Skeletal muscle satellite cell (primary cell): ENCODE data around the gene CUX1.

Experiments
- H3K27me3 ChIP-seq: 2 replicates; pipeline ENCODE4 v1.7.0; 2013; ENCODE audit warnings: low read length; ENCODE audit not compliant: control insufficient read depth, insufficient read depth
- H3K36me3 ChIP-seq: 2 replicates; pipeline ENCODE4 v1.7.0; 2013; ENCODE audit warnings: mild to moderate bottlenecking, control low read depth, low read length; ENCODE audit not compliant: insufficient read depth
- H3K4me1 ChIP-seq: 2 replicates; pipeline ENCODE4 v1.7.0; 2013; ENCODE audit warnings: low read length; ENCODE audit not compliant: control insufficient read depth, insufficient read depth
- H3K4me2 ChIP-seq: 2 replicates; pipeline ENCODE4 v1.7.0; 2013; ENCODE audit warnings: mild to moderate bottlenecking, low read length
- H3K4me3 ChIP-seq: 2 replicates; pipeline ENCODE4 v1.7.0; 2013; ENCODE audit warnings: low read length
- H3K9ac ChIP-seq: 2 replicates; pipeline ENCODE4 v1.7.0; 2013; ENCODE audit warnings: mild to moderate bottlenecking, low read depth, low read length, moderate library complexity
- H3K9me3 ChIP-seq: replicated peaks from 2 replicates; pipeline ENCODE4 v1.7.0; 2013; ENCODE audit warnings: mild to moderate bottlenecking, control low read depth, low read length

The CUX1 gene

GRCh38 chr7:102271158-102271798 is 453.9 kb downstream of the CUX1 start:
- peaks cover 20% of the 10 kb centered on the region for H3K4me1 ChIP-seq
- H3K4me3 ChIP-seq = no peak overlapping the region
- no peaks in the 10 kb centered on the region for H3K9me3 ChIP-seq
- H3K9ac ChIP-seq = no peak overlapping the region
- H3K4me2 ChIP-seq = no peak overlapping the region
- H3K36me3 ChIP-seq = no peaks in the 10 kb centered on the region
- H3K27me3 ChIP-seq = no peaks in the 10 kb centered on the region

- Histone ChIP-seq H3K36me3 (no peaks in the 10 kb centered on the region), H3K4me3 (no peak overlapping the region), H3K4me1 (peaks cover 20% of the 10 kb centered on the region), H3K27me3 (no peaks in the 10 kb centered on the region), H3K9me3 (no peaks in the 10 kb centered on the region), H3K9ac (no peak overlapping the region), H3K4me2 (peak overlapping the region; percentile 65)
Measured at GRCh38 chr7:102272075-102272916, 454.9 kb downstream of the CUX1 start.

GRCh38 chr7:102272917-102273748 is 455.7 kb downstream of the CUX1 start:
- Histone ChIP-seq H3K9me3 (no peaks in the 10 kb centered on the region), H3K4me1 (peaks cover 20% of the 10 kb centered on the region), H3K4me3 (no peak overlapping the region), H3K36me3 (no peaks in the 10 kb centered on the region), H3K27me3 (no peaks in the 10 kb centered on the region), H3K4me2 (no peak overlapping the region), H3K9ac (no peak overlapping the region)

- Histone ChIP-seq H3K4me2 (no peak overlapping the region), H3K9me3 (no peaks in the 10 kb centered on the region), H3K4me3 (no peak overlapping the region), H3K9ac (no peak overlapping the region), H3K4me1 (peaks cover 20% of the 10 kb centered on the region), H3K36me3 (no peaks in the 10 kb centered on the region), H3K27me3 (no peaks in the 10 kb centered on the region)
Measured at GRCh38 chr7:102273749-102274712, 456.6 kb downstream of the CUX1 start.

GRCh38 chr7:102275123-102275703 is 457.8 kb downstream of the CUX1 start:
- Histone ChIP-seq H3K4me1 (peaks cover 20% of the 10 kb centered on the region), H3K9ac (no peak overlapping the region), H3K9me3 (no peaks in the 10 kb centered on the region), H3K36me3 (no peaks in the 10 kb centered on the region), H3K4me3 (no peak overlapping the region), H3K4me2 (no peak overlapping the region), H3K27me3 (no peaks in the 10 kb centered on the region)

- H3K4me3 ChIP-seq = no peak overlapping the region
- H3K27me3 ChIP-seq = no peaks in the 10 kb centered on the region
- H3K4me1 ChIP-seq = peaks cover 8% of the 10 kb centered on the region
- H3K36me3 ChIP-seq = no peaks in the 10 kb centered on the region
- no peak overlapping the region for H3K4me2 ChIP-seq
- no peak overlapping the region for H3K9ac ChIP-seq
- no peaks in the 10 kb centered on the region for H3K9me3 ChIP-seq
Measured at GRCh38 chr7:102277901-102278300, 460.5 kb downstream of the CUX1 start.

- Histone ChIP-seq H3K27me3 (no peaks in the 10 kb centered on the region), H3K4me2 (no peak overlapping the region), H3K9me3 (no peaks in the 10 kb centered on the region), H3K36me3 (no peaks in the 10 kb centered on the region), H3K4me3 (no peak overlapping the region), H3K4me1 (peaks cover 4% of the 10 kb centered on the region), H3K9ac (no peak overlapping the region)
Measured at GRCh38 chr7:102279537-102280400, 462.3 kb downstream of the CUX1 start.

- Histone ChIP-seq H3K9me3 (no peaks in the 10 kb centered on the region), H3K27me3 (no peaks in the 10 kb centered on the region), H3K36me3 (no peaks in the 10 kb centered on the region), H3K4me3 (no peak overlapping the region), H3K4me1 (peaks cover 12% of the 10 kb centered on the region), H3K4me2 (no peak overlapping the region), H3K9ac (no peak overlapping the region)
Measured at GRCh38 chr7:102280521-102280920, 463.1 kb downstream of the CUX1 start.

- Histone ChIP-seq H3K4me2 (no peak overlapping the region), H3K4me1 (peaks cover 20% of the 10 kb centered on the region), H3K36me3 (no peaks in the 10 kb centered on the region), H3K4me3 (no peak overlapping the region), H3K27me3 (no peaks in the 10 kb centered on the region), H3K9me3 (no peaks in the 10 kb centered on the region), H3K9ac (no peak overlapping the region)
Measured at GRCh38 chr7:102281785-102282184, 464.4 kb downstream of the CUX1 start.
